Cardiac ventricle fibroblast (primary cell): ENCODE data around the gene CTCFL. TPM values are rescaled to one million over a fixed set of nuclear protein-coding genes. Genes with fewer than 3 reads are reported as not detected.

Source experiments
- total RNA-seq: library from RNA; depleted of rRNA; stranded (reverse); fragments of >200 nt; gene quantifications from 2 replicates; pipeline ENCODE4 v1.2.3, GENCODE V29; 2015

The CTCFL gene, protein sequence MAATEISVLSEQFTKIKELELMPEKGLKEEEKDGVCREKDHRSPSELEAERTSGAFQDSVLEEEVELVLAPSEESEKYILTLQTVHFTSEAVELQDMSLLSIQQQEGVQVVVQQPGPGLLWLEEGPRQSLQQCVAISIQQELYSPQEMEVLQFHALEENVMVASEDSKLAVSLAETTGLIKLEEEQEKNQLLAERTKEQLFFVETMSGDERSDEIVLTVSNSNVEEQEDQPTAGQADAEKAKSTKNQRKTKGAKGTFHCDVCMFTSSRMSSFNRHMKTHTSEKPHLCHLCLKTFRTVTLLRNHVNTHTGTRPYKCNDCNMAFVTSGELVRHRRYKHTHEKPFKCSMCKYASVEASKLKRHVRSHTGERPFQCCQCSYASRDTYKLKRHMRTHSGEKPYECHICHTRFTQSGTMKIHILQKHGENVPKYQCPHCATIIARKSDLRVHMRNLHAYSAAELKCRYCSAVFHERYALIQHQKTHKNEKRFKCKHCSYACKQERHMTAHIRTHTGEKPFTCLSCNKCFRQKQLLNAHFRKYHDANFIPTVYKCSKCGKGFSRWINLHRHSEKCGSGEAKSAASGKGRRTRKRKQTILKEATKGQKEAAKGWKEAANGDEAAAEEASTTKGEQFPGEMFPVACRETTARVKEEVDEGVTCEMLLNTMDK
- total RNA-seq = not detected in 2 replicates

DNA sequence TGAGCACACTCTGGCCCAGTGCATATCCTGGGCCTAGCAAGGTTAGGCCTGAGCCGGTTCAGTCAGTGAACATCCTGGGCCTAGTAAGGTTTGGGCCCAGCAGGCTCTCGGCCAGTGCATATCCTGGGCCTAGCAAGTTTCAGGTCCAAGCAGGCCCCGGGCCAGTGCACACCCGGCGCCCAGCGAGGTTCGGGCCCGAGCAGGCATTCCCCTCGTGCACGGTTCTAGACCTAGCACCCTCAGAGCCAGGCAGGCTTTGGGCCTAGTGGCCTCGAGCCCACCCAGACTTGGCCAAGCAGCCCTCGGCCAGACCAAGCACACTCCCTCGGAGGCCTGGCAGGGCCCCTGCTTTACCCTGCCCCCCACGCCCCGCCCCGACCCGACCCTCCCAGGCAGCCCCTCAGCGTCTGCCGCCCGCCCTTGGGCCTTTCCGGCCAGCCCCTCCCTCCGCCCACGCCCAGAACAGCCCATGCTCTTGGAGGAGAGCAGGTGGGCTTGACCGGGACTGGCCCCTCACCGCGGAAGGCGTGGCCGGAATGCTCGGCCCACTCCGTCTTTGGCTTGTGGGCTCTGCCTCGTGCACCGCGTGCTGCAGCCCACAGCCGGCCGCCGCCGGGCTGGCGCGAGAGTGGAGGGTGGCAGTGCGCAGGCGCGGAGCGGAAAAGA lies at the start of gene CTCFL:
CTCFL (minus strand) TSS at position 630 of the 666 bp plus-strand sequence. CDS start 935 bp downstream, outside the sequence.

DNA sequence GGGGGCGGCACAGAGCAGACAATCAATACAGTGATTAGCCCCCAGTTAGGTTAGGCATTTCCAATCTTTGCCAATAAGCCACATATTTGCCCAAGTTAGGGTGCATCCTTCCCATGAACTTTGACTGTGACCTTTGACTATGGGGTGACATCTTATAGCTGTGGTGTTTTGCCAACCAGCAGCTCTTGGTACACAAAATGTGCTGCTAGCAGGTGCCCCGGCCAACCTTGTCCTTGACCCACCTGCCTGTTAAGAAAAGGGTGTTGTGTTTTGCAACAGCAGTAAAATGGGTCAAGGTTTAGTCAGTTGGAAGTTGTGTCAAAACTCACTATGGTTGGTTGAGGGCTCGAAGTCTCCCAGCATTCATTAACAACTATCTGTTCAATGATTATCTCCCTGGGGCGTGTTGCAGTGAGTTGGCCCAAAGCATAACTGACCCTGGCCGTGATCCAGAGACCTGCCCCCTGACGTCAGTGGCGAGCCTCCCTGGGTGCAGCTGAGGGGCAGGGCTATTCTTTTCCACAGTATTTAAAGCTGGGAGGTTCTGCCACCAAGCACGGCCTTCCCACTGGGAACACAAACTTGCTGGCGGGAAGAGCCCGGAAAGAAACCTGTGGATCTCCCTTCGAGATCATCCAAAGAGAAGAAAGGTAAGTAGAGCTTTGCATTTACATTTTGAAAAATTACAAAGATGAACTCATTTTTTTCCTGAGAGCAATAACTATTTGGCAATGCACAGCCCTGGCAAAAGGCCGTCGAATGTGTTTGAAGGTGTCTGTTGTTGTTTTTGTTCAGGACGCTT lies 35.8 kb upstream of the CTCFL start, which contains the start of gene PCK1:
PCK1 (plus strand) TSS at position 557 of the 802 bp plus-strand sequence. CDS start 302 bp downstream, outside the sequence.

Other genes with a start within 250 kb of the CTCFL start
- gene SPO11, start 195.3 kb downstream of the CTCFL start, total RNA-seq = not detected in 2 replicates
- gene RAE1, start 173.9 kb downstream of the CTCFL start, total RNA-seq = 20.1 and 29.6 TPM in 2 replicates
- gene RBM38, start 133.7 kb downstream of the CTCFL start, total RNA-seq = 5.5 and 5.6 TPM in 2 replicates
- gene PCK1, start 36.0 kb upstream of the CTCFL start, total RNA-seq = 0.15 TPM in 1 of 2 replicates, not detected in the other
- gene ZBP1, start 95.3 kb upstream of the CTCFL start, total RNA-seq = not detected in 2 replicates
- gene PMEPA1, start 184.9 kb upstream of the CTCFL start, total RNA-seq = 1.8 and 4.0 TPM in 2 replicates